SH-SY5Y (cell line): ENCODE results near the gene VWA3A.

Source experiments
- GATA2 ChIP-seq: IDR thresholded peaks from 2 replicates; pipeline ENCODE4 v1.6.1; 2011; ENCODE audit warnings: mild to moderate bottlenecking, low read depth, low read length
- GATA3 ChIP-seq: IDR thresholded peaks from 2 replicates; pipeline ENCODE4 v1.6.1; 2011; ENCODE audit warnings: low read depth, mild to moderate bottlenecking, low read length, moderate library complexity

VWA3A gene

DNA sequence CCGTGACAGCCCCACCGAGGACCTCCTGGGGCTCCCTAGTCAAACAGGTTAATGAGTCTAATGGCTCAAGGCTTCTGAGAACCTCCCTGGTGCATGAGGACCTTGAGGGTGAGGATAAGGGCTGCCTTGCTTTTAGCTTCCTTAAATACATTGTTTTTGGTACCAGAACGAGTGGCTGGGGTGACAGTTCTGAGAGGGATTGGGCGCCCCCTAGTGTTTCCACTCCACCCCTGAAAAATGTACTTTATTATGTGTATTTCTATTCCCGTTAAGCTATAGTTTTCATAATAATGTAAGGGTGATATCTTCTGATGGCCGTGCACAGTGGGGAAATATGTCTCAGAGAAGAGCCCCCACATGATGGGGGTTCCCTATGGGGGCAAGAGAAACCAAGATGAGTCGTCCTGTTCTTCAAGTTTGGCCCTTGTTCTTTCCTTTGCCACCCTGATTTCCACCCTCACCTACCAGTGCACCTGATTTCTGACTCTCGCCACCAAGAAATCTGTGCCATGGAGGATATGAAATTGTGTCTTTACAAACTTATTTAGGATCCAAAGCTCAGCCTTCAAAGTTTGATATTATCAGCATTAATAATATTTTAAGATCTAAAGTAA, 14.5 kb upstream of the VWA3A start:
- TF ChIP-seq GATA2: no peak
- TF ChIP-seq GATA3: no peak

DNA sequence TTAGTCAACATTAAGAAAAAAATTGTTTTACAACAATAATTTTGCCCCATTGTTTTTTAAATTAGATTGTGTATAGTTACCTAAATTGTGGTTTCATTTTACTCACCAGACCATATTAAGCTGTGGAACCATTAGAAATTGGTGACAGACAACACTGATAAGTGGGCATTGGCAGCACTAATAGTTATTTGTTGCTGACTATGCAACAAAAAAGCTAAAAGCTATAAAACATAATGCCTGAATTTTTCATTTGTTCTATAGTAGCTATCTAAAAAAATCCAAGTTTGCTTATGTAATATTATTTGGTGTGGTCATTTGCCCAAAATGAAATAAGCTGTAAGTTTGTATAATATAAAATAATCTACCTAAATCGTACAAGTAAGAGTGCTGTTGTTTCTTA, 13.7 kb upstream of the VWA3A start:
- TF ChIP-seq GATA2 (no peak), GATA3 (no peak)

DNA sequence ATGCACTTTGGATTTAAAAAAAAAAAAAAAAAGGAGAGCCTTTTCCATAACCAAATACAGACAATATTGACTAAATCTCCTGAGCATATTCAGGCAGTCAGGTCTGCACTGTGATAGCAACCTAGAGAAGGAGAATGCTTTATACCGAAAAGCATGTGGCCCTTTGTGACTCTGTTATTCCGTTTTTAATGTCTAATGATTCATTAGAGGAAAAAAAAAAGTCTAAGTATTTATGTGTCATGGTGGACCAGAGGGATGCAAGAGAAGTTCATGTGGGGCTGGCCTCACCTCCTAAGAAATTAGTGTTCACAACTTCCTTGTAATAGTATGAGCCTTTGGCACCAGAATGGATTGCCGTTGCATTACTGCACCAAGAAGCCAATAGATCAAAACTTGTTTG, 11.3 kb upstream of the VWA3A start:
- no peak for TF ChIP-seq GATA2
- TF ChIP-seq GATA3: no peak

DNA sequence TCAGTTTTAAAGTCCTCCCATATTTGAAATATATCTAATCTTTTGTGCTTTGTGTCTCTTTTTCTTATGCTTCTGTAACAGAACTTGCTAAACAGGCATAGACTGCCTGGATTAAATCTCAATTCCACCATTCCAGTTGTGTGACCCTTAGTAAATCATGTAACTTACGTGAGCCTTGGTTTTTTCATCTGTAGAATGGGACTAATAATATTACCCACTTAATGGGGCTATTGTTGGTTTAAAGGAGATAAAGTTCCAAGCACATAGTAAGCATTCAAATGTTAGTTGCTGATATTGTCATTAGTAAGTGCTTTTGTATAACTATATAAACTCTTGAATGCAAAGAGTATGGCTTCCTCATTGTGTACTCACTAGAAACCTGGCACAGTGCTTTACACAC, 5.9 kb upstream of the VWA3A start:
- no peak for TF ChIP-seq GATA2
- no peak for TF ChIP-seq GATA3

DNA sequence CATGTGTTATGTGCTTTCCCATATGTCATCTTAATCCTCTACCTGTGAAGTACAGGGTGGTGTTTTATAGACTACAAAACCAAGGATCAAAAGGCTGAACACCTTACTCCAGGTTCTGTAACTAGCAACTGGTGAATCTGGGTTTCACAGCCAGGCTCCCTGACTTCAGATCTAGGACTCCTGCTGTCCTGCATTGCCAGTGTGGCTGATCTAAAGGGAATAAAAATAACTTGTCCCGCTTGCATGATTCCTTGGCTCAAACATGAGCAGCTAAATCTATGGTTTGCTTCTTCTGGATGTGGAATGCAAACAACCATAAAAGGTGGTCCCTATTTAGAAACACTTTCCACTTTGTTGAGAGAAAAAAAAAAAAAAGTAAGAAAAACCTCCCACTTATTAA, 3.7 kb upstream of the VWA3A start:
- TF ChIP-seq GATA3 (no peak), GATA2 (no peak)

DNA sequence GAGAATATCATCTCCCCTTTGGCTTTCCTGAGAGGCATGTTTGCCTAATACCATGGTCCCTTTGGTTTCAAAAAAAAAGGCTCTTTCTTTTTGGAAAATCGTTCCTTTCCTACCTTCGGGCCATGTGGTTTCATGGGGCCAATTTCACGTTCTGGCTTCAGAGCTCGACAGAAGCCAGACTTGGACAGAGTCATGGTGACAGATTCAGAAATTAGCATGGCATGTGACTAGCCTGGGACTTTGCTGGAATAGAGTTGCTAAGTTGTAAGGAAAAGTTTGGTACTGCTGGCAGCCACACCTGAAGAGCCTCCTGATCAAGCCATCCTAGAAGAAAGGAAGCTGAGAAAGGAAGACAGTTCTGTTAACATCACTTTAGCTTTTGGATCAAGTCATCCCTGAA, 2.4 kb upstream of the VWA3A start:
- no peak for TF ChIP-seq GATA2
- no peak for TF ChIP-seq GATA3

DNA sequence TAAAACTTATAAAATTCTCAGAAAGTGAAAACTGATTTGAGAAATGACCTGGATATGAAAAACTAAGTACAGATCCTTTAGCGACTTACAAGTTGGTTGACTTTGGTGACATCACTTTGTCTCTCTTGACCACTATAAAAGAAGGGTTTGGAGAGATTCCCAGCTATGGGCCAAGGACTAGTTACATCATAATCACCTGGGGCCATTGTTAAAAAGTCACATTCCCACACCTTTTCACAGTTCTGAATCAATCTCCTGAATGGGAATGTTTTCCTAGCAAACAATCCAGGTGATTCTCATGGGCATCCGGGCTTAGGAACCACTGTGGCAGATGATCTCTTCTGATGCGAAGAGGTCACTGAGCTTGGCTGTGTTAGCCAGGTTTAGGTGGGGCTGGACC, 620 bp upstream of the VWA3A start:
- no peak for TF ChIP-seq GATA2
- TF ChIP-seq GATA3: no peak

DNA sequence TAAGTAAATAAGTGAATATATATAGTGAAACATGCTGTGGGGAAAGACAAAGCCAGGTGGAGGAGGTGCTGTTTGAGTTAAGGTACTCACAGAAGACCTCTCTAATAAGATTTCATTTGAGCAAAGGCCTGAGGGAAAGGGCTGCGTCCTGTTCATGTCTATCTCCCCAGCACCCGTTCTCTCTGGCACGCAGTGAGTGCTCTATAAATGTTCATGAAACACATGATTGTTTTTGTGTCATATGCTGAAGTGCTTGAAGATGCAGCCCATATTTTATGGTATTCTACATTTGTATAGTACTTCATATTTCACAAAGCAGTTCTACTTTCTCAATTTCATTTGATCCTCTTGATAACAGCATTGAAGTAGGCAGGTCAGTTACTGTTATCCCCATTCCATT, 990 bp downstream of the VWA3A start:
- TF ChIP-seq GATA3 (no peak), GATA2 (no peak)

DNA sequence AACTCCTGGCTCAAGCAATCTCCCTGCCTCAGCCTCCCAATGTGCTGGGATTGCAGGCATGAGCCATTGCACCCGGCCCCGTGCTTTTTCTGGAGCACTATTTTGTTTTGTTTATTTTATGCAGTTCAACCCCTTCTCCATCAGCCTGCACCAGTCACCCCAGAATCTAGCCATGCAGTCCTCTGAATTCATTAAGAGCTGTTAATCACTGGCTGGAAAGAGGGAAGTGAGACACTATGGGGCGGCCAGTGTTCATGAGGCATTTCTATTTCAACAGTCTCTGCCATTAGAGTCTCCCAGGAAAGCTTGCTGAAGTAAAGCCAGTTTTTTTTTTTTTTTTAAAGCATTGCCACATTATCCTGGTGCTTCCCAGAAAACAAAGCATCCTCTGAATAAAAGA, 1.7 kb downstream of the VWA3A start:
- TF ChIP-seq GATA3 (no peak), GATA2 (no peak)

DNA sequence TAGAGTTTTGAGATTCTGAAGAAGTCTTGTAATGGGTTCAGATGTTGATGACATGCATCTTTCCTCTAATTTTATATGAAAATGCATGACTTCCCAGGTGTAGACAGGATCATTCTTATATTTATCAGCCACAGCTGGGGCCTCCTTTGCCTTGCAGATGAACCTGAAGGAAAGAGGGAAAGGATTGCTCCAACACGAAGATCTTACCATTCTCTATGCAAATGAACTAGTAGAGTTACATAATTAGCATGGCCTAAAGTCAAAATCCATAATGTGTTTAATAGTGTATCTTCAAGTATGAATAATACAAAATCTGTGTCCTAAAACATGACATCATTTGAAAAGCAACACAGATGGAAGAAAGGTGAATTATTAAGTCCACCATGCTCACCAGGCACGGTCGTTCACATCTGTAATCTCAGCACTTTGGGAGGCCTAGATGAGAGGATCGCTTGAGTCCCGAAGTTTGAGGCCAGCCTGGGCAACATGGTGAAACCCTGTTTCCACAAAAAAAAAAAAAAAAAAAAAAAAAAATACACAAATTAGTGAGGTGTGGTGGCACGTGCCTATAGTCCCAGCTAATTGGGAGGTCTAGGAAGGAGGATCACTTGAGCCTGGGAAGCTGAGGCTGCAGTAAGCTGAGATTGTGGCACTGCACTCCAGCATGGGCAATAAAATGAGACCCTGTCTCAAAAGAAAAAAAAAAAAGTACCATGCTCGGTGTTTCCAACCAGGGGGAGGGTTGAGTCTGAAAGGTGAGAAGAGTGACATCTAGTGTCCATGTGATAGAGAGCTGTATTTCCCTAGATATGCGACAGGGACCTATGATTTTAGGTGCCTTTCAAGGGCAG, 6.3 kb downstream of the VWA3A start:
- TF ChIP-seq GATA3 (no peak), GATA2 (no peak)

DNA sequence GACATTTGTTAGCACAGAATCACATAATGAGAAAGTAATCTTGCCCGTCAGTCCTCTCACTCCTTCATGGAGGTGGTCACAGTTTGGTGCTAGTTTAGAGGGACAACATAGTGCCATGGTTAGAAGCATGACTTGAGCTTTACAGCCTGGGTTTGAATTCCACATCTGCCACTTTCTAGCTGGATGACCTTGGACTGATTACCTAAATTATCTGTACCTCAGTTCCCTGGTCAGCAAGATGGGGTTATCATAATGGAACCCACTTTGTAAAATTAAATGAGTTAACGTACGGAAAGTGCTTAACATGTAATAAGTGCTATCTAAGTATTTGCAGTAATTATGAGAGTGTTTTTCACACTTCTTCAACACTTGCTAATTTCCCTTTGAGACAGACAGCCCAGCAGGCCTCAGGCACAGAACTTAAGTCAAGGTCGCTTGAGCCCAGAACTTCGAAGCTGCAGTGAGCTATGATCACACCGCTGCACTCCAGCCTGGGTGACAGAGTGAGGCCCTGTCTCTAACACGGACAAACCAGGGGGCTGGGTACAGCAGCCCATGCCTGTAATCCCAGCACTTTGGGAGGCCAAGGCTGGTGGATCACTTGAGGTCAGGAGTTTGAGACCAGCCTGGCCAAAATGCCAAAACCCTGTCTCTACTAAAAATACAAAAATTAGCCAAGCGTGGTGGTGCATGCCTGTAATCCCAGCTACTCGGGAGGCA, 7.1 kb downstream of the VWA3A start:
- TF ChIP-seq GATA2: no peak
- TF ChIP-seq GATA3: no peak

DNA sequence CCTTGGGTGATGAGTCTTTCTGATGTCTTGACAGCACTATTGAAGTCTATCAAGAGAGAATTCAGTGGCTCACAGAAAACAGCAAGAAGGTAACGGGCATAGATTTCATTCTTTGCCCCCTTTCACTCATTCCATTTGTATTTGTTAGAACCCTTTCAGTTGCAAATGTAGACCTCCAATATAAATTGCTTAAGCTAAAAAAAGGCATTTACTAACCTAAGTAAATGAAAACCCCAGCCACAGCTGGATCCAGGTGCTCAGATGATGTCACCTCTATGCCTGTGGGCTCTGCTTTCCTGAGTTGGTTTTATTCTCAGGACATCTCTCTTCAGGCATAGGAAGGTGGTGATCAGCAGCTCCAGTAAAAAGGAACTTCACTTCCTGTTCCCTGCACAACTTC, 11.1 kb downstream of the VWA3A start:
- no peak for TF ChIP-seq GATA3
- no peak for TF ChIP-seq GATA2

DNA sequence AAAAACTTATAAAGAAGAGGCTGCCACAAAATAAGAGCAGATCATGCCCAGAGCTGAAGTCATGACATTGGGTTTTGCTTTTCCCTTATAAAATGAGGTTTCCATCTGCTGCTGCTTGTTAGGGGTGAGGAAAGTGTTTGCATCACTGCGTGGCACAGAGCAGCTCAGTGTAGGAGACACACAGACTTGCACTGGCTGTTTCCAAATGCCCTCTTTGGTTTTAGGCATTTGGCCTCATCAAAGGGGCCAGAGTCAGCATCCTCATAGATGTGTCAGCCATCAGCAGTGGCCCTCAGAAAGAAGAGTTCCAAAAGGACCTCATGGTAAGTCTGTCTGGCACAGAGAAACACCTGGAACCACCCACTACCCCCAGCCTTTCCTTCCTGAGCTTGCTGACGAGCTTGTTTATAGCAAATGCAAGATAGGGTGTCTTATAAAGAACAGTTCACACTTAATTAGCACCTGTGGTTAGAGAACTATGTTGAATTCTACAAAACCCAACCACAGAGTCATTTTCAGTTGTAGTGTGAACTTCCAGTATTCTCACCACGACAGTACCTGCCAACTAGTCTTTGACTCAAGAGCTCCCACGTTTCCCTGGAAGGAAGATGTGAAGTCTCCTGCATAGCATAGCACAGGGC, 17.0 kb downstream of the VWA3A start:
- TF ChIP-seq GATA3 (no peak), GATA2 (no peak)

DNA sequence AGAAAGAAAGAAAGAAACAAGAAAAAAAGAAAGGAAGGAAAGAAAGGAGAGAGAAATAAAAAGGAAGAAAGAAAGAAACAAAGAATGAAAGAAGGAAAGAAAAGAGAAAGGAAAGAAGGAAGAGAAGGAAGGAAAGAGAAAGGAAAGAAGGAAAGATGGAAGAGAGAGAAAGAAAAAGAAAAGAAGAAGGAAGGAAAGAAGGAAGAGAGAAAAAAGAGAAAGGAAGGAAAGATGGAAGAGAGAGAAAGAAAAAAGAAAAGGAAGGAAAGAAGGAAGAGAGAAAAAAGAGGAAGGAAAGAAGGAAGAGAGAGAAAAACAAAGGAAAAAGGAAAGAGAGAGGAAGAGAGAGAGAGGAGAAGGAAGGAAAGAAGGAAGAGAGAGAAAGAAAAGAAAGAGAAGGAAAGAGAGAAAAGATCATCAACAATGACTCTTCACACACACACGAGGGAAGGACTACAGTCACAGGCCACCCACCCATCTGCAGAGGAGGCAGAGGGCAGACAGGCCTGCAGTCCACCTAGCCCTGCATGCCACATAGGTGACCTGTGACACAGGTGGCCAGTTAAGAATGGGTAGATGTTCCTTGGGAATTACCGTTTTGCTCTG, 23.9 kb downstream of the VWA3A start:
- TF ChIP-seq GATA2: no peak

DNA sequence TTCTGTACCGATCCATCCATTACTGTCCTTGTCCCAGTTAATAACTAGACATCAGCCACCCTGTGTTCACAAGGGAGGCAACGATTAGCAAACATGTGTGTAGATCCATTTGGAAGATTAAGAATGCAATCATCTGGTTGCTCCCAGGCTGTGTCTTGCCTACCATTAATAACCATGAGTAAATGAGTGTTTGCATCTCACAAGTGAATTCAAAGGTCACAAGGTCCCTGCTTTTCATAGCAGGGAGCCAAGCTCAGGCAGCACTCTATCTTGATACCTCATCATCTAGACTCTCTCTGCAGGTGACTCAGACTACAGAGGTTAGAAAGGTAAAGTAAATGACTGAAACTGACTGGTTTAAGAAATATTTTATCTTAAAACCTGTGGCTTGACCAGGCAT, 25.3 kb downstream of the VWA3A start:
- TF ChIP-seq GATA2 (peak; percentile 37; the same call in 1 of the 2 replicates), GATA3 (no peak)
